ENCODE data around the gene SLC10A7.

- TF ChIP-seq POLR2A (IDR thresholded peaks at IDR 0.05) (no peak), CTCF (IDR thresholded peaks at IDR 0.05) (no peak)
Measured at GRCh38 chr4:146263793-146264192, 257.9 kb downstream of the SLC10A7 start.

Data from uterus (tissue), 2 donors.